CD4-positive, alpha-beta memory T cell (primary cell): ENCODE measurements around the gene PRAMEF7. TPM values are rescaled to one million over a fixed set of nuclear protein-coding genes. Genes with fewer than 3 reads are reported as not detected.
"Not testable (repeated sequence)": the region's sequence is repeated elsewhere in the genome, so short reads cannot be mapped to it uniquely, and the experiment has no call there.

ENCODE experiments used
- CTCF ChIA-PET: fragments of 350-600 bp; sonication (Branson Sonifier 250); formaldehyde crosslinking; loops from one replicate; lab custom pipeline; 2021; ENCODE audit warnings: inconsistent platforms; ENCODE audit not compliant: partially characterized antibody; lab: Charles Lee
- POLR2A ChIA-PET: fragments of 350-600 bp; sonication (Branson Sonifier 250); formaldehyde crosslinking; loops from one replicate; lab custom pipeline; 2021; ENCODE audit not compliant: partially characterized antibody; lab: Charles Lee
- DNase-seq, 5 donors: peaks; one replicate each; pipeline versions ENCODE4 v3.0.0 to v3.0.0-alpha.2; 2020 to 2022; ENCODE audit warnings: mixed read lengths in 1 of 5
- H3K27ac ChIP-seq: one replicate; pipeline ENCODE4 v1.7.0; 2013; ENCODE audit warnings: low read depth, low read length
- H3K27me3 ChIP-seq: 2 replicates; pipeline ENCODE4 v1.7.0; 2013; ENCODE audit warnings: mild to moderate bottlenecking, low read length, moderate library complexity; ENCODE audit not compliant: insufficient read depth
- H3K36me3 ChIP-seq: 2 replicates; pipeline ENCODE4 v1.7.0; 2013; ENCODE audit warnings: mild to moderate bottlenecking, low read length, moderate library complexity; ENCODE audit not compliant: insufficient read depth
- H3K4me1 ChIP-seq: 2 replicates; pipeline ENCODE4 v1.7.0; 2013; ENCODE audit warnings: mild to moderate bottlenecking, low read length, moderate library complexity; ENCODE audit not compliant: insufficient read depth
- H3K4me3 ChIP-seq, 2 donors: one replicate each; pipeline ENCODE4 v1.7.0; 2013; ENCODE audit warnings: low read length in 2 of 2, mild to moderate bottlenecking in 1 of 2
- H3K9me3 ChIP-seq, 2 donors: one replicate each; pipeline ENCODE4 v1.7.0; 2013; ENCODE audit warnings: low read length in 2 of 2, control low read depth in 1 of 2; ENCODE audit not compliant: control insufficient read depth in 1 of 2
- H3K27ac Mint-ChIP-seq, 7 donors: one replicate each; pipeline ENCODE4 v1.8.0; 2020 to 2021; ENCODE audit warnings: mixed read lengths in 7 of 7, mild to moderate bottlenecking in 6 of 7, inconsistent platforms in 3 of 7, moderate library complexity in 3 of 7
- H3K27me3 Mint-ChIP-seq, 2 donors: one replicate each; pipeline ENCODE4 v1.8.0; 2020 to 2021; ENCODE audit warnings: mixed read lengths in 2 of 2
- H3K36me3 Mint-ChIP-seq, 2 donors: one replicate each; pipeline ENCODE4 v1.8.0; 2020 to 2021; ENCODE audit warnings: mixed read lengths in 2 of 2, inconsistent platforms in 1 of 2, mild to moderate bottlenecking in 1 of 2
- H3K4me1 Mint-ChIP-seq, 4 donors: one replicate each; pipeline ENCODE4 v1.8.0; 2020 to 2021; ENCODE audit warnings: mixed read lengths in 4 of 4, mild to moderate bottlenecking in 1 of 4
- H3K4me3 Mint-ChIP-seq, 8 donors: one replicate each; pipeline ENCODE4 v1.8.0; 2020 to 2021; ENCODE audit warnings: mixed read lengths in 8 of 8, mild to moderate bottlenecking in 7 of 8, moderate library complexity in 6 of 8, inconsistent platforms in 3 of 8
- H3K9me3 Mint-ChIP-seq, 8 donors: one replicate each; pipeline ENCODE4 v1.8.0; 2020 to 2021; ENCODE audit warnings: mixed read lengths in 8 of 8, mild to moderate bottlenecking in 5 of 8, inconsistent platforms in 3 of 8, moderate library complexity in 1 of 8
- intact Hi-C: fragments of 100-400 bp; cut with micrococcal nuclease; formaldehyde crosslinking; loops from one replicate; pipeline ENCODE4 v1.15.1; 2023
- polyA plus RNA-seq, 2 donors: library from polyadenylated mRNA; unstranded; fragments of 300-500 nt; fragmentation: Illumina TruSeq; gene quantifications; one replicate each; pipeline ENCODE4 v1.2.3, GENCODE V29; 2021
- total RNA-seq, 2 experiments: library from RNA; stranded (reverse); gene quantifications; one replicate each; pipeline ENCODE4 v1.2.3, GENCODE V29; 2021

PRAMEF7 gene
- total and polyA plus RNA-seq, 4 experiments from 2014 or later = not detected

DNA sequence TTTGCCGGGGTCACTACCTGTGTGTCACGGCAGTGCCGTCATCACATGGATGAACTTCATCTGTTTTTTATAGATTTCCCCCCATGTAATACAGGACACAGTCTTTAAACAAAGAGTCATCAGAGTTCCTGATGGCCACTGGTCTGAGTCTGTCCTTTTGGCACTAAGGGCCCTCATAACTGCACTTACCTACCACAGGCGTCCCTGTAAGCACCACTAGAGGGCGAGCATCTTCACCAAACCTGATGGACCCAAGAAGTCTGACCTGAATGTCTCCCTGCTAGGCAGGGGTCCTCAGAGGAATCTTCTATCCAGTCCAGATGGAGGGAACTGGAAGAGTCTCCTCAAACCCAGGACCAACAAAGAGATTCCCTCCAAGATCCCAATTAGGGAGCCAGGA, 8.0 kb downstream of the PRAMEF7 start:
- H3K27ac Mint-ChIP-seq, CTCF ChIA-PET, H3K4me1 ChIP-seq, intact Hi-C loops, H3K4me3 ChIP-seq, H3K27me3 Mint-ChIP-seq, H3K27me3 ChIP-seq, POLR2A ChIA-PET, DNase-seq, H3K36me3 Mint-ChIP-seq, H3K9me3 Mint-ChIP-seq, H3K4me3 Mint-ChIP-seq, H3K27ac ChIP-seq, H3K4me1 Mint-ChIP-seq, H3K9me3 ChIP-seq, H3K36me3 ChIP-seq: not testable (repeated sequence)

DNA sequence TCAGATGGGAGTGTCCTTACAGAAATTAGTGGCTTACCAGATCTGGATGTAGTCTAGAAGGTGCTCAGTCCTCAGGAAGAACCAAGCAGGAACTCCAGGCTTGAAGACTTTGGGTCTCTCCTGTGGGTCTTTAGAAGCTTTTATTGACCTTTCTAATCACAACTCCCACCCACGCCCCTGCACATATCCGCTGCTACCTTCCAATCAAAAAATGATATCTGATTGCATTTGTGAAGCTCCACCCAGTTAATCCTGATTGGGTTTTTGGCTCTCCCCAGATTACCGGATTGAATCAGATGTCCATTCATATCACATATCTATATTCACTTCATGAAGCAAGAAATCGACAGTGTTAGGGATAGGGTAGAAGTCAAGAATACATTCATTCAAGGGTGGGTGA, 31.1 kb downstream of the PRAMEF7 start, which contains the start of gene PRAMEF6:
PRAMEF6 (minus strand) TSS at position 101 of the 400 bp plus-strand sequence. CDS start 5,062 bp downstream, outside the sequence.
- intact Hi-C loops = not testable (repeated sequence)

More for the DNA sequence above, 31.1 kb downstream of the PRAMEF7 start, which contains the start of gene PRAMEF6:
- H3K4me1 ChIP-seq, H3K4me3 Mint-ChIP-seq, H3K27me3 Mint-ChIP-seq, H3K27ac Mint-ChIP-seq, H3K4me1 Mint-ChIP-seq, H3K36me3 ChIP-seq, H3K9me3 ChIP-seq, H3K27me3 ChIP-seq, H3K36me3 Mint-ChIP-seq, DNase-seq, H3K9me3 Mint-ChIP-seq, POLR2A ChIA-PET, H3K27ac ChIP-seq, H3K4me3 ChIP-seq, CTCF ChIA-PET: not testable (repeated sequence)

Other genes with a start within 250 kb of the PRAMEF7 start
- gene AADACL3, start 200.5 kb upstream of the PRAMEF7 start, total RNA-seq = not detected
- not detected for gene AADACL3, start 200.5 kb upstream of the PRAMEF7 start, polyA plus RNA-seq
- not detected for gene CFAP107, start 170.4 kb upstream of the PRAMEF7 start, total RNA-seq
- not detected for gene CFAP107, start 170.4 kb upstream of the PRAMEF7 start, polyA plus RNA-seq
- gene PRAMEF12, start 142.9 kb upstream of the PRAMEF7 start, total RNA-seq = not detected
- gene PRAMEF12, start 142.9 kb upstream of the PRAMEF7 start, polyA plus RNA-seq = not detected
- gene PRAMEF1, start 125.2 kb upstream of the PRAMEF7 start, total RNA-seq = not detected
- gene PRAMEF1, start 125.2 kb upstream of the PRAMEF7 start, polyA plus RNA-seq = not detected
- gene PRAMEF11, start 85.2 kb upstream of the PRAMEF7 start, total RNA-seq = not detected
- not detected for gene PRAMEF11, start 85.2 kb upstream of the PRAMEF7 start, polyA plus RNA-seq
- gene HNRNPCL1, start 67.9 kb upstream of the PRAMEF7 start, total RNA-seq = not detected
- gene HNRNPCL1, start 67.9 kb upstream of the PRAMEF7 start, polyA plus RNA-seq = not detected
- gene PRAMEF2, start 59.5 kb upstream of the PRAMEF7 start, total RNA-seq = not detected
- not detected for gene PRAMEF2, start 59.5 kb upstream of the PRAMEF7 start, polyA plus RNA-seq
- not detected for gene PRAMEF4, start 30.4 kb upstream of the PRAMEF7 start, total RNA-seq
- not detected for gene PRAMEF4, start 30.4 kb upstream of the PRAMEF7 start, polyA plus RNA-seq
- gene PRAMEF10, start 18.3 kb upstream of the PRAMEF7 start, total RNA-seq = not detected
- not detected for gene PRAMEF10, start 18.3 kb upstream of the PRAMEF7 start, polyA plus RNA-seq
- not detected for gene PRAMEF6, start 31.0 kb downstream of the PRAMEF7 start, total RNA-seq
- gene PRAMEF6, start 31.0 kb downstream of the PRAMEF7 start, polyA plus RNA-seq = not detected
- gene PRAMEF27, start 140.0 kb downstream of the PRAMEF7 start, total RNA-seq = not detected
- not detected for gene PRAMEF27, start 140.0 kb downstream of the PRAMEF7 start, polyA plus RNA-seq
- gene HNRNPCL3, start 144.2 kb downstream of the PRAMEF7 start, total RNA-seq = not detected
- gene HNRNPCL3, start 144.2 kb downstream of the PRAMEF7 start, polyA plus RNA-seq = not detected
- not detected for gene PRAMEF25, start 154.2 kb downstream of the PRAMEF7 start, total RNA-seq
- not detected for gene PRAMEF25, start 154.2 kb downstream of the PRAMEF7 start, polyA plus RNA-seq
- not detected for gene HNRNPCL2, start 200.2 kb downstream of the PRAMEF7 start, total RNA-seq
- gene HNRNPCL2, start 200.2 kb downstream of the PRAMEF7 start, polyA plus RNA-seq = not detected
- gene PRAMEF26, start 239.4 kb downstream of the PRAMEF7 start, total RNA-seq = not detected
- gene PRAMEF26, start 239.4 kb downstream of the PRAMEF7 start, polyA plus RNA-seq = not detected
- not detected for gene HNRNPCL4, start 249.0 kb downstream of the PRAMEF7 start, total RNA-seq
- not detected for gene HNRNPCL4, start 249.0 kb downstream of the PRAMEF7 start, polyA plus RNA-seq